ENCODE results near the gene SEPTIN5. TPM values are rescaled to one million over a fixed set of nuclear protein-coding genes. Genes with fewer than 3 reads are reported as not detected.

Gene SEPTIN5
- total and polyA plus RNA-seq, 2 experiments from 2014 or later, result 4.3 to 17.2 TPM

DNA sequence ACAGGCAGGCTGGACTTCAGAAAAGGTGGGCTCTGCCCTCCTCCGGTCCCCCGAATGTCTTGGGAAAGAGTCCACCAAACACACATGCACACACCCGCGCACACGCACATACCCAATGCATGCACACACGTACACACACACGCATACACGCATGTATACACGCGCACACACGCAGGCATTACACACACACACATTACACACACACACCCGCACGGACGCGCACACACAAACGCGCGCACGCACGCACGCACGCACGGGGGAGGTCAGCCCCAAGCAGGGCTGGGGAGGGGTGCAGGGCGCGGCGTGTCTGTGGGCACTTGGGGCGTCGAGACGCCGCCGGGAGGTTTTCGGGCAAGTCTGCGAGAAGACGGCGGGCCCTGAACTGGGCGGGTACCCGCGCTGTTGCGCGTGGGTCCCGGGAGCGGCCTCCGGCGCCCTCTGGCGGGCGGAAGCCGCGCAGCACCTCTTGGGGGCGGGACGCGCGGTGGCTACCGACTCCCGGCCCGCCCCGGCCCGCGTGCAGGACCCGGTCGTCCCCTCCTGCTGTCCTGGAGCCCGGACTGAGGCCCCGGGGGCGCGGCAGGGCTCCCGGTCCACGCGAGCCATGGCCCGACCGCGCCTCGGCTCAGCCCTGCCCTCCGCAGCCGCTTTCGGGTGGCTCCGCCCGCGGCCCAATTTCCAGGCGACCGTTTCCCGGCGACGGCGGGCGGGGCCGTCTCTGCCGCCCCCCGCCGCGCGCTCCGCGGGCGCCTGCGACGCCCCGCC is 3.6 kb downstream of the SEPTIN5 start:
- peaks cover 9% of the 10 kb centered on the region for H3K4me1 Mint-ChIP-seq

More for the DNA sequence above, 3.6 kb downstream of the SEPTIN5 start:
- Mint-ChIP-seq H3K9me3 (peaks cover 3% of the 10 kb centered on the region; the same call in 1 of the 3 replicates), H3K27me3 (ENCODE audit: insufficient read depth, low read depth, poor library complexity) (peaks cover 71% of the 10 kb centered on the region), H3K4me3 (peak overlapping the region; percentile 69), H3K36me3 (ENCODE audit: low read depth) (peaks cover 11% of the 10 kb centered on the region; the same call in 2 of the 3 replicates), H3K27ac (no peak overlapping the region)
- peak overlapping the region; percentile 82 for H3K4me2 ChIP-seq
- H3K4me1 ChIP-seq (ENCODE audit: insufficient read depth), result peaks cover 7% of the 10 kb centered on the region; the same call in 1 of the 2 replicates
- no peak overlapping the region for H2AFZ ChIP-seq
- DNase-seq (ENCODE audit: low spot score), result peak; percentile 63
- H3K9me2 ChIP-seq (ENCODE audit: insufficient read depth), result no peaks in the 10 kb centered on the region
- ATAC-seq, result peak; percentile 19
- no peaks in the 10 kb centered on the region for H3K79me2 ChIP-seq (replicated peaks; ENCODE audit: insufficient read depth)
- H3F3A ChIP-seq (replicated peaks; ENCODE audit: low read depth), result 0 out of 2 replicates have a peak, but pooled peaks cover 5% of the 10 kb centered on the region
- peaks cover 7% of the 10 kb centered on the region for H4K20me1 ChIP-seq (replicated peaks; ENCODE audit: insufficient read depth)
- TF ChIP-seq, protein P1, sequence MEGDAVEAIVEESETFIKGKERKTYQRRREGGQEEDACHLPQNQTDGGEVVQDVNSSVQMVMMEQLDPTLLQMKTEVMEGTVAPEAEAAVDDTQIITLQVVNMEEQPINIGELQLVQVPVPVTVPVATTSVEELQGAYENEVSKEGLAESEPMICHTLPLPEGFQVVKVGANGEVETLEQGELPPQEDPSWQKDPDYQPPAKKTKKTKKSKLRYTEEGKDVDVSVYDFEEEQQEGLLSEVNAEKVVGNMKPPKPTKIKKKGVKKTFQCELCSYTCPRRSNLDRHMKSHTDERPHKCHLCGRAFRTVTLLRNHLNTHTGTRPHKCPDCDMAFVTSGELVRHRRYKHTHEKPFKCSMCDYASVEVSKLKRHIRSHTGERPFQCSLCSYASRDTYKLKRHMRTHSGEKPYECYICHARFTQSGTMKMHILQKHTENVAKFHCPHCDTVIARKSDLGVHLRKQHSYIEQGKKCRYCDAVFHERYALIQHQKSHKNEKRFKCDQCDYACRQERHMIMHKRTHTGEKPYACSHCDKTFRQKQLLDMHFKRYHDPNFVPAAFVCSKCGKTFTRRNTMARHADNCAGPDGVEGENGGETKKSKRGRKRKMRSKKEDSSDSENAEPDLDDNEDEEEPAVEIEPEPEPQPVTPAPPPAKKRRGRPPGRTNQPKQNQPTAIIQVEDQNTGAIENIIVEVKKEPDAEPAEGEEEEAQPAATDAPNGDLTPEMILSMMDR (conservative IDR thresholded peaks at IDR 0.05; ENCODE audit: low read depth in 2 of 2), result peak; percentile 38 to 76
- TF ChIP-seq, protein P2, sequence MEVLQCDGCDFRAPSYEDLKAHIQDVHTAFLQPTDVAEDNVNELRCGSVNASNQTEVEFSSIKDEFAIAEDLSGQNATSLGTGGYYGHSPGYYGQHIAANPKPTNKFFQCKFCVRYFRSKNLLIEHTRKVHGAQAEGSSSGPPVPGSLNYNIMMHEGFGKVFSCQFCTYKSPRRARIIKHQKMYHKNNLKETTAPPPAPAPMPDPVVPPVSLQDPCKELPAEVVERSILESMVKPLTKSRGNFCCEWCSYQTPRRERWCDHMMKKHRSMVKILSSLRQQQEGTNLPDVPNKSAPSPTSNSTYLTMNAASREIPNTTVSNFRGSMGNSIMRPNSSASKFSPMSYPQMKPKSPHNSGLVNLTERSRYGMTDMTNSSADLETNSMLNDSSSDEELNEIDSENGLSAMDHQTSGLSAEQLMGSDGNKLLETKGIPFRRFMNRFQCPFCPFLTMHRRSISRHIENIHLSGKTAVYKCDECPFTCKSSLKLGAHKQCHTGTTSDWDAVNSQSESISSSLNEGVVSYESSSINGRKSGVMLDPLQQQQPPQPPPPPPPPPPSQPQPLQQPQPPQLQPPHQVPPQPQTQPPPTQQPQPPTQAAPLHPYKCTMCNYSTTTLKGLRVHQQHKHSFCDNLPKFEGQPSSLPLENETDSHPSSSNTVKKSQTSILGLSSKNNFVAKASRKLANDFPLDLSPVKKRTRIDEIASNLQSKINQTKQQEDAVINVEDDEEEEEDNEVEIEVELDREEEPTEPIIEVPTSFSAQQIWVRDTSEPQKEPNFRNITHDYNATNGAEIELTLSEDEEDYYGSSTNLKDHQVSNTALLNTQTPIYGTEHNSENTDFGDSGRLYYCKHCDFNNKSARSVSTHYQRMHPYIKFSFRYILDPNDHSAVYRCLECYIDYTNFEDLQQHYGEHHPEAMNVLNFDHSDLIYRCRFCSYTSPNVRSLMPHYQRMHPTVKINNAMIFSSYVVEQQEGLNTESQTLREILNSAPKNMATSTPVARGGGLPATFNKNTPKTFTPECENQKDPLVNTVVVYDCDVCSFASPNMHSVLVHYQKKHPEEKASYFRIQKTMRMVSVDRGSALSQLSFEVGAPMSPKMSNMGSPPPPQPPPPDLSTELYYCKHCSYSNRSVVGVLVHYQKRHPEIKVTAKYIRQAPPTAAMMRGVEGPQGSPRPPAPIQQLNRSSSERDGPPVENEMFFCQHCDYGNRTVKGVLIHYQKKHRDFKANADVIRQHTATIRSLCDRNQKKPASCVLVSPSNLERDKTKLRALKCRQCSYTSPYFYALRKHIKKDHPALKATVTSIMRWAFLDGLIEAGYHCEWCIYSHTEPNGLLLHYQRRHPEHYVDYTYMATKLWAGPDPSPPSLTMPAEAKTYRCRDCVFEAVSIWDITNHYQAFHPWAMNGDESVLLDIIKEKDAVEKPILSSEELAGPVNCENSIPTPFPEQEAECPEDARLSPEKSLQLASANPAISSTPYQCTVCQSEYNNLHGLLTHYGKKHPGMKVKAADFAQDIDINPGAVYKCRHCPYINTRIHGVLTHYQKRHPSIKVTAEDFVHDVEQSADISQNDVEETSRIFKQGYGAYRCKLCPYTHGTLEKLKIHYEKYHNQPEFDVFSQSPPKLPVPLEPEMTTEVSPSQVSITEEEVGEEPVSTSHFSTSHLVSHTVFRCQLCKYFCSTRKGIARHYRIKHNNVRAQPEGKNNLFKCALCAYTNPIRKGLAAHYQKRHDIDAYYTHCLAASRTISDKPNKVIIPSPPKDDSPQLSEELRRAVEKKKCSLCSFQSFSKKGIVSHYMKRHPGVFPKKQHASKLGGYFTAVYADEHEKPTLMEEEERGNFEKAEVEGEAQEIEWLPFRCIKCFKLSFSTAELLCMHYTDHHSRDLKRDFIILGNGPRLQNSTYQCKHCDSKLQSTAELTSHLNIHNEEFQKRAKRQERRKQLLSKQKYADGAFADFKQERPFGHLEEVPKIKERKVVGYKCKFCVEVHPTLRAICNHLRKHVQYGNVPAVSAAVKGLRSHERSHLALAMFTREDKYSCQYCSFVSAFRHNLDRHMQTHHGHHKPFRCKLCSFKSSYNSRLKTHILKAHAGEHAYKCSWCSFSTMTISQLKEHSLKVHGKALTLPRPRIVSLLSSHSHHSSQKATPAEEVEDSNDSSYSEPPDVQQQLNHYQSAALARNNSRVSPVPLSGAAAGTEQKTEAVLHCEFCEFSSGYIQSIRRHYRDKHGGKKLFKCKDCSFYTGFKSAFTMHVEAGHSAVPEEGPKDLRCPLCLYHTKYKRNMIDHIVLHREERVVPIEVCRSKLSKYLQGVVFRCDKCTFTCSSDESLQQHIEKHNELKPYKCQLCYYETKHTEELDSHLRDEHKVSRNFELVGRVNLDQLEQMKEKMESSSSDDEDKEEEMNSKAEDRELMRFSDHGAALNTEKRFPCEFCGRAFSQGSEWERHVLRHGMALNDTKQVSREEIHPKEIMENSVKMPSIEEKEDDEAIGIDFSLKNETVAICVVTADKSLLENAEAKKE (CRISPR knock-in tag; IDR thresholded peaks at IDR 0.05), result no peak
- TF ChIP-seq CREB1 (CRISPR knock-in tag; IDR thresholded peaks at IDR 0.05; ENCODE audit: low read depth), result 0 out of 2 replicates have a peak, but pooled peaks have one; percentile 30
- H3K36me3 ChIP-seq (ENCODE audit: insufficient read depth), result no peaks in the 10 kb centered on the region
- no peak overlapping the region for H3K27ac ChIP-seq (ENCODE audit: low read depth)
- peak overlapping the region; percentile 56; the same call in 1 of the 2 replicates for H3K4me3 ChIP-seq
- peaks cover 92% of the 10 kb centered on the region for H3K27me3 ChIP-seq (ENCODE audit: insufficient read depth)
